ENCODE measurements around the gene HNMT.

Gene HNMT

DNA sequence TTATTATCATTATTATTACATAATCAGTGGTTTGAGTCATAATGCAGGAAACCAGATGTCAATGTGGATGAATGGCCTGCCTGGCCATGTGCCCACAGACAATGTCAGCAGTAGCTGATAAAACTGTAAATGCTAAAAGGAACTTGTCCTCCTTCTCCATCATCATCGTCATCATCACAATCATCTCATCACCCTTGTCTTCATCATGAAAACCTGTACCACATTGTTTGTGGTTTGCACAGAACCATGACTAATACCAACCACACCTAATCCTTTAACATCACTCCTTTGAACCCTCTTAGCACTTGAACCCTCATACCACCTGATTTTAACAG is 96.0 kb downstream of the HNMT start:
- TF ChIP-seq CTCF (conservative IDR thresholded peaks at IDR 0.05): no peak
- H3K27ac ChIP-seq: no peak overlapping the region

DNA sequence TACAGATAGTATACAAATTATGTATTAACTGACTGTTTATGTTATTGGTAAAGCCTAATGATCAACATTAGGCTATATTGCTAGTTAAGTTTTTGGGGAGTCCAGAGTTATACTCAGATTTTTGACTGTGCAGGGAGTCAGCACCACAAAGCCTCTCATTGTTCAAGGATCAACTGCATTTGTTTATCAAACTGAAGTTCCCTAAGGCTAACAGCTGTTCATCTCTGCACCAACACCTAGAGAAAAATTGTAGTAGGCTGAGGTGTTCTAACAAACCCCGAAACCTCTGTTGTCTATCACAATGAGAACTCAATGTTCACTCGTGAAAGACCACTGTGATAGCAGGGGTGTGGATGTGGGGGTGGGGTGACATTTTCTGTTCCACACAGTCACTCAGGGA is 97.7 kb downstream of the HNMT start:
- H3K27ac ChIP-seq: no peak overlapping the region
- no peak for TF ChIP-seq CTCF (conservative IDR thresholded peaks at IDR 0.05)

DNA sequence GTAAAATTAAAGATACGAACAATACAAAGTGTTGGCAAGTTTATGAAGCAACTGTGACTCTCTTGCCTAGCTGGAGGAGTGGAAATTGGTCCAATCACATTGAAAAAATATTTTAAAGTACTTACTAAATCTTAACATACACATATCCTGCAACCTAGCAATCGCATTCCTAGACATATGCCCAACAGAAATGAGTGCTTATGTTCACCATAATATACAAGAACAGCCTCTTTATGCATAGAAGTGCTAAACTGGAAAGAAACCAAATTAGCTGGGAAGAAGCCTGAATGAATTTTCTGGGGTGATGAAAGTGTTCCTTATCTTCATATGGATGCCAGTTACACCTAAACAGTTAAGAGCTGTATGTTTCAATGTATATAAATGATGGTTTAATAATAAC is 98.9 kb downstream of the HNMT start:
- no peak overlapping the region for H3K27ac ChIP-seq
- no peak for TF ChIP-seq CTCF (conservative IDR thresholded peaks at IDR 0.05)
